Astrocyte (in vitro differentiated cells and primary cell): Measurements from ENCODE around the gene DDX47. TPM values are rescaled to one million over a fixed set of nuclear protein-coding genes. Genes with fewer than 3 reads are reported as not detected.

Source experiments
- DNase-seq: peaks from one replicate; pipeline ENCODE4 v3.0.0-alpha.2; 2010; ENCODE audit warnings: low read depth
- FAIRE-seq: peaks from 2 replicates; lab custom pipeline; 2011; peaks lifted over from hg19 to GRCh38; lab: Jason Lieb, UNC
- H2AFZ ChIP-seq: 2 replicates; pipeline ENCODE4 v1.6.0; 2012; ENCODE audit warnings: low read depth, low read length, inconsistent platforms
- H3K27ac ChIP-seq: 2 replicates; pipeline ENCODE4 v1.5.1; 2011; ENCODE audit warnings: low read depth, low read length, inconsistent platforms
- H3K27me3 ChIP-seq: 2 replicates; pipeline ENCODE4 v1.6.0; 2011; ENCODE audit warnings: low read length, inconsistent platforms; ENCODE audit not compliant: insufficient read depth
- H3K36me3 ChIP-seq: 2 replicates; pipeline ENCODE4 v1.5.1; 2011; ENCODE audit warnings: low read length, inconsistent platforms; ENCODE audit not compliant: insufficient read depth
- H3K4me1 ChIP-seq: 2 replicates; pipeline ENCODE4 v1.5.1; 2011; ENCODE audit warnings: low read length, inconsistent platforms; ENCODE audit not compliant: insufficient read depth
- H3K4me2 ChIP-seq: 2 replicates; pipeline ENCODE4 v1.6.0; 2012; ENCODE audit warnings: low read length, inconsistent platforms
- H3K4me3 ChIP-seq: 2 replicates; pipeline ENCODE4 v1.5.1; 2011; ENCODE audit warnings: low read depth, mild to moderate bottlenecking, low read length, inconsistent platforms; ENCODE audit not compliant: insufficient read depth
- H3K79me2 ChIP-seq: 2 replicates; pipeline ENCODE4 v1.6.0; 2012; ENCODE audit warnings: mild to moderate bottlenecking, low read length, inconsistent platforms; ENCODE audit not compliant: insufficient read depth
- H3K9ac ChIP-seq: 2 replicates; pipeline ENCODE4 v1.6.0; 2012; ENCODE audit warnings: mild to moderate bottlenecking, low read length, inconsistent platforms
- H3K9me3 ChIP-seq: 2 replicates; pipeline ENCODE4 v1.5.1; 2012; ENCODE audit warnings: low read depth, mild to moderate bottlenecking, low read length, inconsistent platforms; ENCODE audit not compliant: insufficient read depth
- H4K20me1 ChIP-seq: 2 replicates; pipeline ENCODE4 v1.6.0; 2012; ENCODE audit warnings: low read length, inconsistent platforms; ENCODE audit not compliant: insufficient read depth
- H3K27ac Mint-ChIP-seq: one replicate; pipeline ENCODE4 v1.8.0; 2021; ENCODE audit warnings: mild to moderate bottlenecking, mixed read lengths; ENCODE audit not compliant: unreplicated experiment
- H3K27me3 Mint-ChIP-seq: one replicate; pipeline ENCODE4 v1.8.0; 2021; ENCODE audit warnings: low read depth, mixed read lengths; ENCODE audit not compliant: unreplicated experiment
- H3K36me3 Mint-ChIP-seq: one replicate; pipeline ENCODE4 v1.8.0; 2021; ENCODE audit warnings: low read depth, mixed read lengths; ENCODE audit not compliant: unreplicated experiment
- H3K4me1 Mint-ChIP-seq: one replicate; pipeline ENCODE4 v1.8.0; 2021; ENCODE audit warnings: low read depth, mixed read lengths; ENCODE audit not compliant: unreplicated experiment
- H3K4me3 Mint-ChIP-seq: one replicate; pipeline ENCODE4 v1.8.0; 2021; ENCODE audit warnings: mild to moderate bottlenecking, moderate library complexity, mixed read lengths; ENCODE audit not compliant: unreplicated experiment
- H3K9me3 Mint-ChIP-seq: one replicate; pipeline ENCODE4 v1.8.0; 2021; ENCODE audit warnings: mild to moderate bottlenecking, mixed read lengths; ENCODE audit not compliant: unreplicated experiment
- CTCF ChIP-seq: IDR thresholded peaks from 2 replicates; pipeline ENCODE4 v1.5.1; 2011; ENCODE audit warnings: low read depth, mild to moderate bottlenecking, inconsistent platforms, low read length, moderate library complexity; ENCODE audit not compliant: insufficient read depth
- EZH2 ChIP-seq: IDR thresholded peaks from 2 replicates; pipeline ENCODE4 v1.6.1; 2012; ENCODE audit warnings: mild to moderate bottlenecking, low read length, inconsistent platforms; ENCODE audit not compliant: insufficient read depth
- total RNA-seq: library from RNA; stranded (reverse); gene quantifications from 2 replicates; pipeline ENCODE4 v1.2.1, GENCODE V29; 2021

The DDX47 gene
- total RNA-seq, 1 donor from 2014 or later, result 62.1 TPM

DNA sequence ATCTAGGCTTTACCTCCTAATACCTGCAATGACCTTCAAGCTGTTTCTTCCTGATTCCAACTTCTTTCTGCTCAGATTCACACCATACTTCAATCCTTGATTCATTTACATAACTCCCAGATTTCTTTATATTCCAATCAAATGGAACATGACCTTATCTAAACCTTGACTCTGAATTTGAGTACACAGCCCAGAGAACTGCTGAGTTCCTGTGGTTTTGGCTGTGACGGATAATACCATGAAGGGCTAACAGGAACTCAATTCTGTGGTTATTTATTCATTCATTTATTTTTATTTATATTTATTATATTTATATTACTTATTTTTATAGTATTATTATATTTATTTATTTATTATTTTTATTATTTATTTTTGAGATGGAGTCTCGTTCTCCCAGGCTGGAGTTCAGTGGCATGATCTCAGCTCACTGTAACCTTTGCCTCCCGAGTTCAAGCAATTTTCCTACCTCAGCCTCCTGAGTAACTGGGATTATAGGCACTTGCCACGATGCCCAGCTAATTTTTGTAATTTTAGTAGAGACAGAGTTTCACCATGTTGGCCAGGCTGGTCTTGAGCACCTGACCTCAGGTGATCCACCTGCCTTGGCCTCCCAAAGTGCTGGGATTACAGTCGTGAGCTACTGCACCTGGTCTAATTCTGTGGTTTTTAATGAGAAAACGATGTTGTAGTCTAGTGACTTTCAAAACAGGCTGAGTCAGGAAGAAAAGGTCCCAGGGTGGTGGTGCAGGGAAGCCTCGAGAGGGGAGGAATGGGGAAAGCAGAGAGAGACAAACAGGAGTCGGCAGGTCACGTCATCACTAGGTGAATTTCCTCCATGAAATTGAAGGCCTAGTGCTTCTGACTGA lies 16.0 kb upstream of the DDX47 start:
- FAIRE-seq (no peak), DNase-seq (no peak)
- Histone ChIP-seq H3K4me2 (no peak overlapping the region), H3K4me3 (no peak overlapping the region), H3K9me3 (no peaks in the 10 kb centered on the region), H3K79me2 (no peaks in the 10 kb centered on the region), H3K27me3 (no peaks in the 10 kb centered on the region), H3K9ac (no peak overlapping the region), H3K4me1 (peaks cover 2% of the 10 kb centered on the region), H3K36me3 (no peaks in the 10 kb centered on the region), H4K20me1 (no peaks in the 10 kb centered on the region), H2AFZ (no peak overlapping the region), H3K27ac (no peak overlapping the region)
- TF ChIP-seq CTCF, result no peak
- no peak for TF ChIP-seq EZH2
- Mint-ChIP-seq H3K4me3 (no peak overlapping the region), H3K27ac (no peak overlapping the region), H3K4me1 (peaks cover 10% of the 10 kb centered on the region), H3K27me3 (no peaks in the 10 kb centered on the region), H3K9me3 (no peaks in the 10 kb centered on the region), H3K36me3 (no peaks in the 10 kb centered on the region)

- no peaks in the 10 kb centered on the region for H3K4me1 ChIP-seq
- H4K20me1 ChIP-seq, result no peaks in the 10 kb centered on the region
- H3K9ac ChIP-seq, result no peak overlapping the region
- no peaks in the 10 kb centered on the region for H3K9me3 ChIP-seq
- FAIRE-seq, result no peak
- no peak for DNase-seq
- H3K27me3 ChIP-seq, result no peaks in the 10 kb centered on the region
- Mint-ChIP-seq H3K4me3 (no peak overlapping the region), H3K4me1 (peaks cover 7% of the 10 kb centered on the region), H3K36me3 (no peaks in the 10 kb centered on the region), H3K9me3 (no peaks in the 10 kb centered on the region), H3K27ac (no peak overlapping the region), H3K27me3 (no peaks in the 10 kb centered on the region)
- no peaks in the 10 kb centered on the region for H3K79me2 ChIP-seq
- no peak overlapping the region for H3K4me2 ChIP-seq
- H3K4me3 ChIP-seq, result no peak overlapping the region
- TF ChIP-seq CTCF (no peak), EZH2 (no peak)
- no peak overlapping the region for H2AFZ ChIP-seq
- no peaks in the 10 kb centered on the region for H3K36me3 ChIP-seq
- no peak overlapping the region for H3K27ac ChIP-seq
These were observed 15.4 kb upstream of the DDX47 start for GRCh38 chr12:12797794-12798152.

- H3K27me3 Mint-ChIP-seq, result no peaks in the 10 kb centered on the region
- H3K4me1 ChIP-seq, result peaks cover 5% of the 10 kb centered on the region
- DNase-seq, result no peak
- no peaks in the 10 kb centered on the region for H3K9me3 Mint-ChIP-seq
- no peak overlapping the region for H3K4me3 Mint-ChIP-seq
- no peak overlapping the region for H3K27ac Mint-ChIP-seq
- no peak overlapping the region for H2AFZ ChIP-seq
- no peak overlapping the region for H3K4me3 ChIP-seq
- H3K27me3 ChIP-seq, result no peaks in the 10 kb centered on the region
- no peaks in the 10 kb centered on the region for H3K36me3 Mint-ChIP-seq
- H3K9me3 ChIP-seq, result no peaks in the 10 kb centered on the region
- H3K4me2 ChIP-seq, result no peak overlapping the region
- H3K9ac ChIP-seq, result no peak overlapping the region
- no peaks in the 10 kb centered on the region for H4K20me1 ChIP-seq
- H3K4me1 Mint-ChIP-seq, result peaks cover 12% of the 10 kb centered on the region
- no peak for TF ChIP-seq CTCF
- TF ChIP-seq EZH2, result no peak
- no peaks in the 10 kb centered on the region for H3K79me2 ChIP-seq
- no peaks in the 10 kb centered on the region for H3K36me3 ChIP-seq
- no peak for FAIRE-seq
- H3K27ac ChIP-seq, result no peak overlapping the region
These were observed 14.7 kb upstream of the DDX47 start for GRCh38 chr12:12798480-12798879.
